ENCODE data around the gene SBF1. TPM values are rescaled to one million over a fixed set of nuclear protein-coding genes. Genes with fewer than 3 reads are reported as not detected.
"Not testable (repeated sequence)": the region's sequence is repeated elsewhere in the genome, so short reads cannot be mapped to it uniquely, and the experiment has no call there.

The SBF1 gene
- total RNA-seq, 2 experiments from 2014 or later = 126 to 130 TPM

GRCh38 chr22:50440544-50441249, 34.1 kb downstream of the SBF1 start:
- CTCF ChIA-PET = interaction anchor here (1.3 kb wide), 1 partner anchor 99 kb away, joined by 3 read pairs; no protein-coding TSS in a partner anchor
- POLR2A ChIA-PET = no interaction called here

- CTCF ChIA-PET = interaction anchor here (0.6 to 1.3 kb wide), 2 partner anchors 33 to 98 kb away, joined by 3 read pairs; no protein-coding TSS in a partner anchor
These were observed 34.9 kb downstream of the SBF1 start for GRCh38 chr22:50439871-50440331.

GRCh38 chr22:50439314-50439870, 35.4 kb downstream of the SBF1 start:
- CTCF ChIA-PET = interaction anchor here (0.6 to 1.3 kb wide), 2 partner anchors 34 to 97 kb away, joined by 3 read pairs; no protein-coding TSS in a partner anchor
- POLR2A ChIA-PET = interaction anchor here (0.6 kb wide), 1 partner anchor 24 kb away, joined by 3 read pairs; no protein-coding TSS in a partner anchor

More at GRCh38 chr22:50439871-50440331, 34.9 kb downstream of the SBF1 start:
- POLR2A ChIA-PET = no interaction called here

GRCh38 chr22:50438305-50439275, 36.2 kb downstream of the SBF1 start:
- ChIA-PET CTCF (no interaction called here), POLR2A (interaction anchor here (0.6 kb wide), 1 partner anchor 24 kb away, joined by 3 read pairs; no protein-coding TSS in a partner anchor)

- ChIA-PET POLR2A (no interaction called here), CTCF (interaction anchor here (0.6 kb wide), 1 partner anchor 11 kb away, joined by 4 read pairs; no protein-coding TSS in a partner anchor)
These were observed 37.1 kb downstream of the SBF1 start for GRCh38 chr22:50437511-50438304.

- ChIA-PET POLR2A (no interaction called here), CTCF (no interaction called here)
These were observed 37.9 kb downstream of the SBF1 start for GRCh38 chr22:50436841-50437341.

GRCh38 chr22:50436015-50436830, 38.6 kb downstream of the SBF1 start:
- ChIA-PET CTCF (no interaction called here), POLR2A (no interaction called here)

GRCh38 chr22:50435291-50436014, 39.4 kb downstream of the SBF1 start:
- CTCF ChIA-PET = no interaction called here
- POLR2A ChIA-PET = no interaction called here

- ChIA-PET POLR2A (no interaction called here), CTCF (no interaction called here)
These were observed 40.0 kb downstream of the SBF1 start for GRCh38 chr22:50434849-50435248.

- CTCF ChIA-PET, POLR2A ChIA-PET: not testable (repeated sequence)
These were observed 41.8 kb downstream of the SBF1 start for GRCh38 chr22:50432877-50433510.

- POLR2A ChIA-PET = no interaction called here
- CTCF ChIA-PET = no interaction called here
These were observed 42.5 kb downstream of the SBF1 start for GRCh38 chr22:50432131-50432876.

- ChIA-PET POLR2A (no interaction called here), CTCF (no interaction called here)
These were observed 49.5 kb downstream of the SBF1 start for GRCh38 chr22:50425179-50425916.

- ChIA-PET CTCF (no interaction called here), POLR2A (interaction anchor here (0.5 kb wide), 1 partner anchor 26 kb away, joined by 6 read pairs; no protein-coding TSS in a partner anchor)
These were observed 50.9 kb downstream of the SBF1 start for GRCh38 chr22:50423956-50424355.

- ChIA-PET POLR2A (interaction anchor here (0.5 kb wide), 1 partner anchor 25 kb away, joined by 6 read pairs; no protein-coding TSS in a partner anchor), CTCF (no interaction called here)
These were observed 51.6 kb downstream of the SBF1 start for GRCh38 chr22:50422961-50423815.

- CTCF ChIA-PET = no interaction called here
- POLR2A ChIA-PET = no interaction called here
These were observed 52.8 kb downstream of the SBF1 start for GRCh38 chr22:50422046-50422445.

All from activated CD8-positive, alpha-beta memory T cell treated with anti-CD3 and anti-CD28 coated beads for 36 hours (primary cell).